Right atrium auricular region (tissue), 2 donors: ENCODE data around the gene SIDT1. TPM values are rescaled to one million over a fixed set of nuclear protein-coding genes. Genes with fewer than 3 reads are reported as not detected.
"Not testable (repeated sequence)": the region's sequence is repeated elsewhere in the genome, so short reads cannot be mapped to it uniquely, and the experiment has no call there.

Experiments
- DNase-seq: peaks from one replicate; pipeline ENCODE4 v3.0.0-alpha.2; 2019; ENCODE audit warnings: low spot score
- H3K27ac ChIP-seq, 2 donors: fragments of 200-600 bp; sonication (generic); 1 replicate in 1 of 2; 2 replicates in 1 of 2; pipeline ENCODE4 v1.5.1; 2016 to 2019
- H3K27me3 ChIP-seq, 2 donors: fragments of 200-600 bp; sonication (generic); one replicate each; pipeline versions ENCODE4 v1.5.1 to v1.6.0; 2017 to 2019
- H3K36me3 ChIP-seq: fragments of 200-600 bp; sonication (generic); one replicate; pipeline ENCODE4 v1.5.1; 2016
- H3K4me1 ChIP-seq, 2 donors: fragments of 200-600 bp; sonication (generic); one replicate each; pipeline versions ENCODE4 v1.5.1 to v1.6.0; 2017 to 2019
- H3K4me3 ChIP-seq, 2 donors: fragments of 200-600 bp; sonication (generic); 1 replicate in 1 of 2; 2 replicates in 1 of 2; pipeline ENCODE4 v1.5.1; 2017 to 2019; ENCODE audit warnings: mild to moderate bottlenecking in 1 of 2, moderate library complexity in 1 of 2
- H3K9me3 ChIP-seq, 2 donors: fragments of 200-600 bp; sonication (generic); one replicate each; pipeline ENCODE4 v1.5.1; 2019
- total RNA-seq, 2 donors: library from RNA; depleted of rRNA; stranded (reverse); fragments of >200 nt; gene quantifications; one replicate each; pipeline ENCODE4 v1.1.0, GENCODE V29; 2016
- TF ChIP-seq, protein P1 (sequence below), 2 donors: fragments of 200-600 bp; sonication (generic); IDR thresholded peaks; one replicate each; pipeline ENCODE4 v1.5.1; 2019; ENCODE audit warnings: antibody characterized with exemption in 2 of 2

SIDT1 gene
- total RNA-seq, 2 donors from 2014 or later, result 0.15 to 0.16 TPM

GRCh38 chr3:113629584-113630421 lies 97.4 kb downstream of the SIDT1 start:
- H3K27ac ChIP-seq, result no peak overlapping the region
- H3K4me3 ChIP-seq, result no peak overlapping the region
- no peaks in the 10 kb centered on the region for H3K9me3 ChIP-seq
- TF ChIP-seq, protein P1, sequence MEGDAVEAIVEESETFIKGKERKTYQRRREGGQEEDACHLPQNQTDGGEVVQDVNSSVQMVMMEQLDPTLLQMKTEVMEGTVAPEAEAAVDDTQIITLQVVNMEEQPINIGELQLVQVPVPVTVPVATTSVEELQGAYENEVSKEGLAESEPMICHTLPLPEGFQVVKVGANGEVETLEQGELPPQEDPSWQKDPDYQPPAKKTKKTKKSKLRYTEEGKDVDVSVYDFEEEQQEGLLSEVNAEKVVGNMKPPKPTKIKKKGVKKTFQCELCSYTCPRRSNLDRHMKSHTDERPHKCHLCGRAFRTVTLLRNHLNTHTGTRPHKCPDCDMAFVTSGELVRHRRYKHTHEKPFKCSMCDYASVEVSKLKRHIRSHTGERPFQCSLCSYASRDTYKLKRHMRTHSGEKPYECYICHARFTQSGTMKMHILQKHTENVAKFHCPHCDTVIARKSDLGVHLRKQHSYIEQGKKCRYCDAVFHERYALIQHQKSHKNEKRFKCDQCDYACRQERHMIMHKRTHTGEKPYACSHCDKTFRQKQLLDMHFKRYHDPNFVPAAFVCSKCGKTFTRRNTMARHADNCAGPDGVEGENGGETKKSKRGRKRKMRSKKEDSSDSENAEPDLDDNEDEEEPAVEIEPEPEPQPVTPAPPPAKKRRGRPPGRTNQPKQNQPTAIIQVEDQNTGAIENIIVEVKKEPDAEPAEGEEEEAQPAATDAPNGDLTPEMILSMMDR (IDR thresholded peaks at IDR 0.05), result no peak
- no peaks in the 10 kb centered on the region for H3K4me1 ChIP-seq
- H3K27me3 ChIP-seq, result no peaks in the 10 kb centered on the region
- DNase-seq, result no peak
- no peaks in the 10 kb centered on the region for H3K36me3 ChIP-seq

DNA sequence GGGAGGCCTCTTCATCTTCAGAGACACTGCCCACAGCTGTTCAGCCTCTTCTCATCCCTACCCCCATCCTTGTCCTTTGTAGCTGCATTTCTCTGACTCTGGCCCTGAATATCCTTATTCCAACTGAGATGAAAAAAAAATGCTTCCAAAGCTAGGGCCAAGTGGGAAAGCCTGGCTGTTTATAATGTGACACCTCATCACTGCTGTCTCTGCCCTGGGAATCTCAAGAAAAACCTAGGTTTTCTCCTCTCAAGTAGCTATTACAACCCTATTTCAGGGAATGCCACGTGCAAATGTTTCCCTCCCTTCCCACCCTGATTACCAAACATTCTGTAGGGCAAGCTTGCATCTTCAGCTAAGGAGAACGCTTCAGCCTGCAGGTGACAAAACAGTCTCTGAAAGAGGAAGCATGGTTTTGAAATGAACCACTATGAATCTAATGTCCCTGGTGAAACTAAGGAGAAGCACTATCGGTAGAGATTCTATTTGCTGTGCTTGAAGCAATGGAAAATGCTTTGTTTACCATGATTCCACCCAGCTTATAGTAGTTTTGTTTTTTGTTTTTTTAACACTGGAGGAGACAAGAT lies 98.7 kb downstream of the SIDT1 start:
- Histone ChIP-seq H3K27ac (no peak overlapping the region), H3K36me3 (no peaks in the 10 kb centered on the region), H3K4me3 (no peak overlapping the region), H3K27me3 (no peaks in the 10 kb centered on the region), H3K9me3 (no peaks in the 10 kb centered on the region), H3K4me1 (no peaks in the 10 kb centered on the region)
- no peak for DNase-seq
- TF ChIP-seq, protein P1 (IDR thresholded peaks at IDR 0.05), result no peak

- Histone ChIP-seq H3K27ac (no peak overlapping the region), H3K27me3 (no peaks in the 10 kb centered on the region), H3K4me1 (no peaks in the 10 kb centered on the region), H3K9me3 (no peaks in the 10 kb centered on the region), H3K4me3 (no peak overlapping the region), H3K36me3 (no peaks in the 10 kb centered on the region)
- DNase-seq, result no peak
- TF ChIP-seq, protein P1 (IDR thresholded peaks at IDR 0.05), result no peak
Observed at GRCh38 chr3:113631573-113631972, 99.2 kb downstream of the SIDT1 start.

- TF ChIP-seq, protein P1 (IDR thresholded peaks at IDR 0.05), result no peak
- Histone ChIP-seq H3K9me3 (no peaks in the 10 kb centered on the region), H3K36me3 (no peaks in the 10 kb centered on the region), H3K4me3 (no peak overlapping the region), H3K27ac (no peak overlapping the region), H3K4me1 (no peaks in the 10 kb centered on the region), H3K27me3 (no peaks in the 10 kb centered on the region)
- DNase-seq, result no peak
Observed at GRCh38 chr3:113634782-113635474, 102.6 kb downstream of the SIDT1 start.

GRCh38 chr3:113636034-113636433 lies 103.7 kb downstream of the SIDT1 start:
- H3K27me3 ChIP-seq, H3K9me3 ChIP-seq, H3K27ac ChIP-seq, H3K4me3 ChIP-seq, H3K4me1 ChIP-seq, DNase-seq, H3K36me3 ChIP-seq: not testable (repeated sequence)

GRCh38 chr3:113637756-113638155 lies 105.4 kb downstream of the SIDT1 start:
- Histone ChIP-seq H3K27ac (no peak overlapping the region), H3K4me3 (no peak overlapping the region), H3K4me1 (no peaks in the 10 kb centered on the region), H3K9me3 (no peaks in the 10 kb centered on the region), H3K36me3 (no peaks in the 10 kb centered on the region), H3K27me3 (no peaks in the 10 kb centered on the region)
- no peak for DNase-seq
- TF ChIP-seq, protein P1 (IDR thresholded peaks at IDR 0.05), result no peak
